ENCODE data around the gene PRKCQ.

PRKCQ gene

DNA sequence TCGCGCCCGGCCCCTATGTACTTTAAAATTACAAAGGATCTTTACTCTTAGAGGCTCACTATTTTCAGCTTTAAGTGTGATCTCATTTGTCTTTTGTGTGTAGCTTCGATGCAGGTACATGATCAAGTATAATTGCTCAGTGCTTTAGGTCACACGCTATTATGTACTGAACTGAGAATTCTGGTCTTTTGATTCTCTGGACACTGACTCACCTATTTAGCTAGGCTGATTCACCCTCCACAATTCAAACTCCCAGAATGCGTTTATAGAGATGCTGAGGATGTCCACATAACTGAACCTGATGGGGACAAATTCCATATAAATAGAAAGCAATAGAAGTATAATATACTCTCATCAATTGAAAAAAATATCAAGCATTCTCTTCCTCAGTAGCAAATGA, 57.8 kb downstream of the PRKCQ start:
- no peak for DNase-seq (ENCODE audit: low read depth, low spot score)

DNA sequence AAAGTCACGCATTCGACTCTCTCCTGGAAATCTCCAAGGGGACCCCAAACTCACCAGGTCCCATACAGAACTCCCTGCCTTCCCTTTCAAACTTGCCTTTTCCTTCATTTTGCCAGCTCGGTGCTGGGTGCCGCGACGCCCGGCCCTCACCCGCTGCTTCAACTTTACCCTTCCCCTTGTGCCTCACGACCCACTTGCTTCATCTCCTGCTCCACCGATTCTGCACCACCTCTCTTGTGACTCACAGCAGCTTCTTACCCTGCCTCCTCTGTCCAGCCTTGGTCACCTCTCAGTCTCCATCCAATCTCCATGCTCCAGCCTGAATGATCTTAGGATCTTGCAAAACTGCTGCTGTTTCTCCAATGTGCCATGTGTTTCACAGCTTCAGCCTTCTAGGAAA, 59.9 kb downstream of the PRKCQ start:
- DNase-seq (ENCODE audit: low read depth, low spot score) = no peak

DNA sequence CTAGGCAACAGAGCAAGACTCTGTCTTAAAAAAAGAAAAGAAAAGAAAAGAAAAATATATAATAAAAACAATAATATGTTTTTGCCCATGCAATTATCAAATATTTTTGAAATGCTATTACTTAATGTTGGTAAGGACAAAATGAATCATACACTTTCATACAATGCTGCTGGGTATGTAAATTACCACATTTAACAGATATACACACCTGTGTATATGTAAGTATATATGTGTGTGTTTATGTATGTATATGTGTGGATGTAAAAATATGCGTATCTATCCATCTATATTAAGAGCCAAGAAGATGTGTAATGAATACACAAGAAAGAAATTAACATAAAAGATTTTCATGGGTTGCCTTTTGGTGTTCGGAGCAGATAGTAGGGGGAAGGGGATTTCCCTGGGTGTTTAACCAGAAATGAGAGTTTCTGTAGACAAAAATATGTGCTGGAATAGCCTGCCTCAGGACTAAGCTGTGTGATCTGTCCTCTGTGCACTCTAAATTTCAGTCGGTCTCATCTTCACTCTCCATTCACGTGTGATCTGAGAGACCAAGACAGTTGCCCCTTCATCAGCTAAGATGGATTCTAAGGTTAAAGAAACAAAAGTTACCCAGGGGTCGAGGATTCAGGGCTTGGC, 61.2 kb downstream of the PRKCQ start:
- DNase-seq (ENCODE audit: low read depth, low spot score) = no peak

DNA sequence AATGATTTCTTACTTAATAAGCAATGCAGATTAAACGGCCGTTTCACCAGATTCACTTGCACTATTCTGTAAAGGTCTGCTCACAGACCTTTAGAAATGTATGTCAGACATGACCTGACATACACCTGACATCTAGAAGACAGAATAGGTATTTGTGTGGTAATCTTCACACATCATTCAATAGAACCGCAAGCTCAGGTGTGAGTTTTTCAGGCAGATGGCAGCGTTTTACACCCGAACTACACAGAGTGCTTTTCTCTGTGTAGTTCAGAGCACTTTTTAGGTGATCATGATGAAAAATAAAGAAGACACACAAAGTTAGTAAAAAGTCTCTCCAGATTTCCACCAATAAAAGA, 63.2 kb downstream of the PRKCQ start:
- DNase-seq (ENCODE audit: low read depth, low spot score) = no peak

DNA sequence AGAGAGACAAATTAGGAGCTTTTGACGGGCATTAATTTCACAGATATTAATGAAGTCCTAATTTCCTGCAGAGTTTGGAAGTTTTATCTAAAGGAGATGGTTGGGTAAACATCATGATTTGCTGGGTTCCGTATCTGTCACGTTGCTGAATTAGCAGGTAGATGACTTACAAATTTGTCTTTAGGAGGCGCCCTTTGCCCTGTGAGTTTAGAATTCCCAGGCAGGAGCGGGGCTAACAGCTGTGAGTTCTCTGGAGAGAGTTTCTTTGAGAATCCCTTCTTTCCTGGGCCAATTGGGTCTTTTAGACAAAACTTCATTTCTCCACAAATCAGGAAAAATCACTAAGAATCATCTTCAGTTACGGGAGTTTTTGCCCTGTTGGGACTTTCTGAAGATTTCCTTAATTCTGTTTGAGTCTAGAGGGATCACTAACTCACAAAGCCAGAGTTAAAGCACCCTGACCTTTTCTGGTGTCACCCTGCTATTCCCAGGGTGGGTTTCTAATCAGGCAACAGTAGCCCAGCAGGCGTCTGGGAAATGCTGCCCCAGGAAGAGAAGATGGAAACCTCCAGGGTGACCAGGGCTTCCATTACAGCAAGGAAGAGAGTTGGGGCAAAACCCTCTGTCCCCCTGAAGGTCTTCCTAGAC, 63.7 kb downstream of the PRKCQ start:
- DNase-seq (ENCODE audit: low read depth, low spot score) = peak; percentile 14

DNA sequence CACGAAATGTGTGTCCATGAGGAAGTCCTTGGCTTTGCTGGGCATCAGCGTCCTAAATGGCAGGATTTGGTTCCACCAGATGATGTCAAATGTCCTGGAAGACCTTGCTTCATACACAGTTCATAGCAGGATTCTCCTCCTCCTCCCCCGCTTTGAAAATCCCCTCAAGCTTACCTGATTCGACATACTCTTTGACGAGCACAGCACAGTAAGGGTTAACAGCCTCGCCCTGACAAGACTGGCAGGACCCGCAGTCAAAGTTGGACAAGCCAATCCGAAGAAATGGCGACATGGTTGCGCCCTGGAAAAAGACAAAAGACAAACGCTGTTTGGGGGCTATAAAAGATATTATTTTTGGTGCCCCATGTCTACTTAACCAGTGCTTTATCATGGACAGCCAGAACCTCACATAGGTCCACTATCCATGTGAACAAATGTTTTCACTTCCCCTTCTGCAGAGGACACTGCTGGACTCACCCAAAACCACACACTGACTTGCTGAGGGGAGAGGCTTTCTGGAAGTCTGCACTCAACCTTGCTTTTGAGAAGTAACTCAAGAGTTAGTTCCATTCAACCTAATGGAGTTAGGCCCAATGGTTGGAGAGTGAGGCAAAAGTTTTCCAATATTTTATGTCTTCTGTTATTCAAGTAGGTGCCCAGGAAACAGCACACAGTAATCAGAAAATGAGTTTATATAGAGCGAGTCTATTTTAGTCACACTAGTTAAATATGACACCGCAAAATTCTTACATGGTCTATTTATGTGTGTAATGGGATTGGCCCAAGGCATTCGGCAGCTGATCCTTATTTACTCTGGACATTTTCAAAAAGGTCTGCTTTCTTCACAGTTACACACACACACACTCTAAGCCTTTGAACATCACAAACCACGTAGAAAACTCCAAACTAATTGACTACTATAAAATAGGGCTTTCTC, 65.0 kb downstream of the PRKCQ start:
- no peak for DNase-seq (ENCODE audit: low read depth, low spot score)

DNA sequence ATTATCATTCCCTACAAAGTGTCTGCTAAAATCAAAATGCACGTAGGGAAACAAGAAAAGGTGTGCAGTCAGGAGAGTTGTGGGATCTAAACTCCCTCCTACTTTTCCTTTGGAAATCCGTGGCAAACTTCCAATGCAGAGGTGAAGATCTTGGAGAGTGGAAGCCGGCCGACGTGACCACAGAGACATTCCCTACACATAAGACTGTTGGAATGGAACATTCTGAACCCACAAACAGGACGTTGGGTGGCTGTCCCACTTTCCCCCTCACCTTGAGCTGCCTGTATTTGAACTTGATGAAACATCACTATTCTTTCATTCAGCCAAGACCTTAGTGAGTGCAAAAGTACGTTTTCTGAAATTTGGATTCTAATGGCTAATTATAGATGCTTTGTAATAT, 65.9 kb downstream of the PRKCQ start:
- no peak for DNase-seq (ENCODE audit: low read depth, low spot score)

DNA sequence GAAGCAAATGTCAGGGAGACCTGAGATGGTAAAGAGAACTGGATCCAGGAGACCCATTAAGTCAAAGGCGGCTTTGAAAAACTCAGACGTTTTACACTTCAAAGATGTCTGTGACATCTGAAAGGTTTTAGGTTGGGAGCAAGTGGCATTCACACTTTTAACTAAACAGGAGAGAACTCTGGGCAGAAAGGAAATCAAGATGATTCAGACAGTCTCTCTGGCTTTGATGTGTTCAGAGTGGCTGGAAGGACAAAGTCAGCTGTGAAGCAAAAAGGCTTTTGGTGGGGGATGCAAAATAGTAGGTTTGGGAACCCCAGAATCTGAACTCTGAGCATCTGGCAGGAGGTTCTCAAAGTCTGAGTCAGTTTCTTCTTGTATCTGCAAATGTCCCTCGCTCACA, 66.6 kb downstream of the PRKCQ start:
- DNase-seq (ENCODE audit: low read depth, low spot score) = peak; percentile 18

DNA sequence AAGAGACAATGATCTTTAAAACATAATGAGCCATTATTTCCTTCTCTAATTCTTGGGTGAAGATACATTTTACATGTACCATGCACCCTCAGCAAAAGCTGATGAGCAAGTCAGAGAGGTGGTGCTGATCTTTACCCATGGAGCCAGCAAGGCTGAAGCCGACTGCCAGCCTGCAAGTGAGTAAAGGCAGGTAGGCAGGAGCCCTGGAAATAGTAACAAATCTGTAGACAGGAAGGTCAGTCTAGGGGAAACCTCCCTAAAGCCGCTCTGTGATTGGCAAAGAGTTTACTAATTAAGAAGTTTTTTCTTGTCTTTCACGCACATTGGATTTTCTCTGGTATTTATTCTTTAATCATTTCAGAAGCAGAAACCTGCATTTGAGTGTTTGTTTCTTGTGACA, 67.9 kb downstream of the PRKCQ start:
- DNase-seq (ENCODE audit: low read depth, low spot score) = no peak

DNA sequence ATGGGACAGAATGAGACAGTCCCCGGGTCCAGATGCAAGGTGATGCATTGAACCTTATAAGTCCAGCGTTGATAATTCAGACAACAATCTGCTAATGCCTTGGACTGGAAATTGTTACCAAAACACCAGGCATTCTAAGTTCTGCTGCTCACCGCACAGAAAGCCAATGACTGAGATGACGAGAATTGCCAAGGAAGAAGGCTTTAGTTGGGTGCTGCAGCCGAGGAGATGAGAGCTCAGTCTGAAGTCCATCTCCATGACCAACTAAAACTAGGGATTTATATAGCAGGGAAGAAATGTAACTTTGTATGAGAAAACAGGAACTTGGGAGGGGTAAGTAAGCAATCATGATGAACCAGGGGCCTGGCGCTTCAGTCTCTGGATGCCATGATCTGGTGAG, 68.7 kb downstream of the PRKCQ start:
- no peak for DNase-seq (ENCODE audit: low read depth, low spot score)

DNA sequence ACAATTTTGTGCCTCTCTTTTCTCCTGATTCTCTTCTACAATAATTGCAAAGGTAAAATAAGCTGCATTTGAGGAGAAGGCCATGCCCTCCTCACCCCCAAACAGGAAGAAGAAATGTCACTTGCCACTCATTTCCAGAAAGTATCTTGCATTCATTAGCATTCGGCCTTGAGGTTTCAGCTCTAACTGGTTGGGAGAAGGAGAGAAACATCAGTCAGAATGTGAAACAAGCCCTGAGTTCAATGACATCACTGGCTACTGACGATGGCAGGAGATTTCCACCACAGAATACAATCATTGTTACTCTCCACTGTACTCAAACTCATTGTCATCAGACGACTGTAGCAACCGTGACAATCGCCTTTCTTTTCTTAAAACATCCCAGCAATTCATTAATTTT, 72.8 kb downstream of the PRKCQ start:
- no peak for DNase-seq (ENCODE audit: low read depth, low spot score)

DNA sequence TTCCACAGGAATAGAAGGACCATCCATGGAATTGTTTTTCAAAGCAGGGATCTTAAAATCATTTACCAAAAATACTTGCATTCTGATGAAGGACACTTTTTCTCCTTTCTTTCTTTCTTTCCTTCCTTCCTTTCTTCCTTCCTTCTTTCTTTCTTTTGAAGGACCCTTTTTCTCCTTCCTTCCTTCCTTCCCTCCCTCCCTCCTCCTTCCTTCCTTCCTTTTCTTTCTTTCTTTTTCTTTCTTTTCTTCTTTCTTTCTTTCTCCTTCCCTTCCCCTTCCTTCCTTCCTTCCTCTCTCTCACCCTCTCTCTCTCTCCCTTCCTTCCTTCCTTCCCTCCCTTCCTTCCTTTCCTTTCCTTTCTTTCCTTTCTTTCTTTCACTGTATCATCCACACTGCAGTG, 74.8 kb downstream of the PRKCQ start:
- DNase-seq (ENCODE audit: low read depth, low spot score) = no peak

DNA sequence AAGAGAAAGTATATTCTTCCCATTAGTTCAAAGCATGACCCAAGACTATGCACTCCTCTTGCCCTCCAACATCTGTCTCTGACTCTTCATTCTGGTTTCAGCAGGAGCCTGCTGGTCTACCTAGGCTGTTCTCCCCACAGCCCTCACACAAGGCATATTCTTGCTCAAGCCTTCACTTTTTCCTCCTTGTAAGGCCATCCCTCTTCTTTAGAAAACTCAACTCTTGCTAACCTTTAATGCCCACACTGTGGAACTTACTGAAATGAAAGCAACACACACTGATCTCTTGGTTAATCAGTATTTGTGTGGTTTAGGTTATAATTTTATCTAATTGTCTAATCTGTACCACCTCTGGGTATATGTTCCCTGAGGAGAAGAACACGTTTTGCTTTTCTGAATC, 75.8 kb downstream of the PRKCQ start:
- DNase-seq (ENCODE audit: low read depth, low spot score) = no peak

DNA sequence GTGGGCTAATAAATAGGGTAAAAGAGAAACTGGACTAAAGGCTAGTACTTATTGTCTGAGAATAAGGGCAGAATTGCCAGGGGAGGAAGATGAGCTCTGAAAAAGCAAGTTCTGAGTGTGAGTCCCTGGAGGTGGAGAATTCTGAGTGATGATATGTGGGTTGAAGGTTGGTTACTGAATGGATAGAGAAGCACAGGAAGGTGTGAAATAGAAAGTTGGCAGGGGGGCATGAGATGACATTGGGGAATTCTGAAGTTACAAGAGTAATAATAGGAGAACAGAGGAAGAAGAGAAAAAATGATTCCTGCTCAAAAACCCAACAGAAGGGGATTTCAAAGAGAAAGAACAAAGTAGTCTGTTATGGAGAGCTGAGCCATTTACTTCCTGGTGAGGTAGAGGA, 76.9 kb downstream of the PRKCQ start:
- DNase-seq (ENCODE audit: low read depth, low spot score) = no peak

DNA sequence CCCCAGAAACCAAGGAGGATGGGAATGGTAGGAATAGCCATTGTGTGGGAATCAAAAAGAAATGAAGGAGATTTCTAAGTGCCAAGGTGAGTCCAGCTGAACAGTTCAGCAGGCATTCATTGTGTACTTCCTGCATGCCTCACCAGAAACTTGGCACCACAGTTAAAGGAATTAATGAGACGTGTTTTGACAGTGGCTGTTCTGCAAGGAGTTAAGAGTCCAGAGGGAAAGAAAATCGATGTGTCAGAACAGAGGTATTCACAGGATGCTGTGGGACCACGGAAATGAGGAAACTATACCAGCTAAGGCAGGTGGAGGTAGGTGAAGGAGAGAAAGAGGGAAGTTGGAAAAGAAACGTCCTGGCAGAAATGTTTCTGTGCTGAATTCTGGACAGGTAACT, 78.1 kb downstream of the PRKCQ start:
- no peak for DNase-seq (ENCODE audit: low read depth, low spot score)

DNA sequence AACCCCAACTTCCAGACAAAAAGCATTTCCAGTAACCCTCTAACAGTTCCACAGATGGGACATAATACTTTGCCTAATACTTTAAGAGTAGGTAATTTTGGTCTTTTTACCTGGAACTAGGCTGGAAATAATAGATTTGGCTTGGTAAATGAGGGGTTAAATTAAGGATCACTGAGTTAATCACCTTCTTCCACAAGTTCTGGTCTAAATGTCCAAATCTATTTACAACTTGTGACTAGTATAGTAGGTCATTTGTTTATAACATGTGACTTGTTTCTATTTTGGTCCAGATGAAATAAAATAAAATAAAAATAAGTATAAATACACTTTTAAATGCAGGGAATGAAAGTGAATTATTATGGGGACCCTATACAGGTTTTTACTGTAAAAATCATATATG, 80.1 kb downstream of the PRKCQ start:
- DNase-seq (ENCODE audit: low read depth, low spot score) = no peak

DNA sequence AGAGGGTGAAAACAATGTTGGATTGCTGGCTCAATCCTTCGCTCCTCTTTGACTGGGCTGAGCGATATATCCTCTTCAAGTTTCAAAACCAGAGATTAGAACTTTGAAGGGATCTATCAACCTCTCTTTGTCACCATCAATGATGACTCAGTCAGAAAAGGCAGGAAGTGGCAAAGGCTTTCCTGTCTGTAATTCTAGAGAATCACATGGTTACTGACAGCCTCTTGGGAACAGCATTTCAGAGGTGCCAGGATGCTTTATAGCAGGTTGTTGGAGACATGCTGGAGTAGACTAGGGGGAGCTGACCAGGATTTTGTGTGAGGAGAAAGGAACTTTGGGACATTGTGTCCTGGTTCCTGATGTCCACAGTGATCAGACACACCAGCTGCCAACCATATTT, 81.3 kb downstream of the PRKCQ start:
- no peak for DNase-seq (ENCODE audit: low read depth, low spot score)

DNA sequence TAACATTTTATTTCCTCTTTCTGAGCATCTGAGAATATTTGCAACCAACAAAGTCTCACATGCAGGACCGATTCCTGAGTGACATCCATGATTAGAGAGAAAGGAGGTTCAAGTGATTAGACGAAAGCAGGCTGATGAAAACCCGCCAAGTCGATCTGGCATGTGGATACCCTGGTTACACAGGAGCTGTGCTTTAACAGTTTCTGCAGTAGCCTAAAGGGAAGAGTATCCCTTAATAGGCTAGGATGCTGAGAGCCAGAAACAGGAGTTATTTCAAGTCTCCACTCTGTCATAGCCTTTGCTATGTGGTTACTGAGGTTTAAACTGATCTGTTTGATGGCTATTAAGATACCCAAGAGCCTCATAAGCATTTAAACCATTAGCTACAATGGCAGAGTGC, 82.5 kb downstream of the PRKCQ start:
- no peak for DNase-seq (ENCODE audit: low read depth, low spot score)

DNA sequence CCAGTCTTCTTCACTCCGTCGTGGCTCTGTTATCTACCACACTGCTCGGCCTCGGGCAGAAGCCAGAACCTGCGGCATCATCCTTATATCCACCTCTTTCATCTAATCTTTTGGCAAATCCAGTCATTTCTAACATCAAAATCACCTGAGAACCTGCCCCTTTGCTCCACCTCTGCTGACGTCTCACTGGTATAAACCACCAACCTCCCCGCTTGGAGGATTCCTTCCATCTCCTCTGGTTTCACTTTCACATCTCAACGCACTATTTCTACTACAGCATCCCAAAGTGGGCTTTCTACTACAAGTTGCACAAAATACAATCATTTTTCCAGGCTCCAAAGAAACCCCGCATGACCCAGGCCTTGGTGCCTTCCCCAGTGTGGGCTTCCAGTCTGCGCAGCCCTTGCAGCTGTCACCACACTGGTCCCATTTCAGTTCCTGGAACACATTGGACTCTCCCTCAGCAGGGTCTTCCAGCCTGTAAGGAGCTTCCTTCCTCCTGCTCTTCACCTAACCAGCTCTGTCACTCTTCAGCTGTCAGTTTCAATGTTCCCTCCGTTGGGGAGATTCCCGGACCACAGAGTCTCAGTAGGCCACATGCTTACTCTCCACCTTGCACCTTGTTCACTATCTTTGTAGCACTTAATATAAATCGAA, 85.0 kb downstream of the PRKCQ start:
- no peak for DNase-seq (ENCODE audit: low read depth, low spot score)

DNA sequence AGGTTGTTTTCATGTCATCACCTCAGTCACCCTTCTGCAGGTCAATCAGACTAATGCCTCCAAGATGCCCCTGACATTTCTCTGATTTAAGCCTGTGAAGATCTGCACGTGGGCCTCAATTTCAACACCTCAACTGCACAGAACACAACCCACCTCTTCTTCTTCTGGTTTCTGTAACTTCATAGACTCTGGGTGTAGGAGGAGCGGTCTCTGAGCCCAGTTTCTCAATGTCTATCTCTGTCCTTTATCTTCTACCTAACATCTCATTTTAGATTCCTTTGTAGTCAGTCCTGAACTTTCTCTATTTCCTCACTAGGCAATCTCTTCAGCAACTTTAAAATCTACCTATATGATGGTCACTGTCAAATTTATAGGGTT, 85.6 kb downstream of the PRKCQ start:
- no peak for DNase-seq (ENCODE audit: low read depth, low spot score)

DNA sequence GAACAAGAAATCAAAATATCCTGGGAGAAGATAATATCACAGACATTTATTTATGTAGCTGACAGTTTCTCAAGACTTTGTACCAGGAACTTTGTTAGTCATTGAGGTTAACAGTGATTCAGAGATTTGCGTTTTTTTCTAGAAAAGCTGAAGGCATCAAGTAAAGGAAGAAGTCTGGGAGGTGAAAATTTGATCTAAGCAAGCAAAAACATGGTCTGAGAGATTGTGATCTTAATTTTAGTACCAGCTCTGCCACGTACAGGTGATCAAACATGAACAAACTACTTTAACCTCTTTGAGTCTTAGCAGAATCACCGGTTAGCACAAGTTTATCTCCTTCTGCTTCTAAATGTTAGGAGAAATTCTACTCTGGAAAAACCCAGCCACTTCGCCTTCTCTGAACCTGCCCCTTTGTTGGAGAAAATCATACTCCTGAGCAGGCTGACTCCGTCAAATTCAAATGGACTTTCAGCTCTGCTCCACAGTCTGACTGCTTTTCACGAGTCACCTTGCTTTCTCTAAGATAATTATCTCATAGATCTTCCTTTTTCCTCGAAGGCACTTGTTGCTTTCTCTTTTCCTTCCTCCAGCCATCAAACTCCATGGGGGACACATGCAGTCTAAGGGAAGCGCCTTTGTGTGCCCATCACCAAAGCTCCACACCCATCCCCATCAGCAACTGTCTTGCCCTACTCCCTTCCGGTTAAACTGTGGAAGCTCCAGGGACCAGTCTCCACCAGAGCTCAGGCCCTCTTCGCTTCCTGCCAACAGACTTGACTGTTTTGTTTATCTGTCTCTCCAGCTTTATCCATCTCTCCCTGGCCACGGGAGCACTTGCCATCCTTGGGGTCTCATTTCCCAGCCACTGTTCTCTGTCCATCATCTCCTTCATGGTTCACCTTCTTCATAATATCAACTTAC, 86.3 kb downstream of the PRKCQ start:
- DNase-seq (ENCODE audit: low read depth, low spot score) = no peak
